SW480 (cell line): ENCODE results near the gene DNAJB12.
"Not testable (repeated sequence)": the region's sequence is repeated elsewhere in the genome, so short reads cannot be mapped to it uniquely, and the experiment has no call there.

ENCODE experiments used
- DNase-seq: peaks from one replicate; pipeline ENCODE4 v3.0.0-alpha.2; 2016; ENCODE audit warnings: low spot score

Gene DNAJB12

GRCh38 chr10:72331575-72332422 lies 22.9 kb downstream of the DNAJB12 start:
- DNase-seq = peak; percentile 96

GRCh38 chr10:72330069-72330426 lies 24.7 kb downstream of the DNAJB12 start:
- no peak for DNase-seq

- DNase-seq = no peak
Observed at GRCh38 chr10:72329290-72330068, 25.2 kb downstream of the DNAJB12 start.

GRCh38 chr10:72328829-72329204 lies 25.9 kb downstream of the DNAJB12 start:
- no peak for DNase-seq

- DNase-seq = peak; percentile 73
Observed at GRCh38 chr10:72328045-72328828, 26.5 kb downstream of the DNAJB12 start.

- not testable (repeated sequence) for DNase-seq
Observed at GRCh38 chr10:72326665-72327603, 27.8 kb downstream of the DNAJB12 start.

GRCh38 chr10:72325243-72326175 lies 29.2 kb downstream of the DNAJB12 start:
- DNase-seq = peak; percentile 75

- DNase-seq = no peak
Observed at GRCh38 chr10:72323771-72324191, 30.9 kb downstream of the DNAJB12 start.

- DNase-seq = no peak
Observed at GRCh38 chr10:72323108-72323749, 31.5 kb downstream of the DNAJB12 start.

- peak; percentile 87 for DNase-seq
Observed at GRCh38 chr10:72322280-72323058, 32.2 kb downstream of the DNAJB12 start.

GRCh38 chr10:72322030-72322279 lies 32.8 kb downstream of the DNAJB12 start:
- DNase-seq = no peak

GRCh38 chr10:72321248-72322029 lies 33.3 kb downstream of the DNAJB12 start:
- DNase-seq = peak; percentile 92

- peak; percentile 100 for DNase-seq
Observed at GRCh38 chr10:72320676-72321247, 34.0 kb downstream of the DNAJB12 start.

- peak; percentile 97 for DNase-seq
Observed at GRCh38 chr10:72319416-72320254, 35.1 kb downstream of the DNAJB12 start.

- DNase-seq = no peak
Observed at GRCh38 chr10:72318418-72319262, 36.1 kb downstream of the DNAJB12 start.
